ENCODE data around the gene METTL6.

- TF ChIP-seq EZH2 (IDR thresholded peaks at IDR 0.05; ENCODE audit: borderline replicate concordance, control insufficient read depth, low read depth, low read length) (no peak), CTCF (IDR thresholded peaks at IDR 0.05 in 2 of 3, conservative IDR thresholded peaks at IDR 0.05 in 1 of 3; ENCODE audit: control insufficient read depth in 2 of 3, extremely low read depth in 1 of 3, insufficient read depth in 1 of 3, low read depth in 3 of 3, low read length in 3 of 3) (no peak), POLR2AphosphoS5 (IDR thresholded peaks at IDR 0.05; ENCODE audit: low read length) (no peak), SUZ12 (IDR thresholded peaks at IDR 0.05; ENCODE audit: unreplicated experiment) (no peak), TAF1 (IDR thresholded peaks at IDR 0.05; ENCODE audit: borderline replicate concordance, low read depth, low read length) (no peak)
Measured at GRCh38 chr3:15434756-15435155, 7.4 kb upstream of the METTL6 start.
